NK-92 (cell line): ENCODE measurements around the gene UVRAG.

Experiments
- DNase-seq: peaks from one replicate; lab custom pipeline; 2025; ENCODE audit not compliant: unreplicated experiment; lab: John Stamatoyannopoulos, UW

Gene UVRAG

GRCh38 chr11:75996523-75997442, 181.8 kb downstream of the UVRAG start:
- DNase-seq = no peak

- no peak for DNase-seq
These were observed 189.4 kb downstream of the UVRAG start for GRCh38 chr11:76004400-76004799.

- DNase-seq = no peak
These were observed 190.7 kb downstream of the UVRAG start for GRCh38 chr11:76005756-76006155.

GRCh38 chr11:76007166-76007565, 192.2 kb downstream of the UVRAG start:
- no peak for DNase-seq

- no peak for DNase-seq
These were observed 193.5 kb downstream of the UVRAG start for GRCh38 chr11:76008474-76008873.

- no peak for DNase-seq
These were observed 195.0 kb downstream of the UVRAG start for GRCh38 chr11:76010051-76010450.

- no peak for DNase-seq
These were observed 198.5 kb downstream of the UVRAG start for GRCh38 chr11:76013526-76013925.

- no peak for DNase-seq
These were observed 208.4 kb downstream of the UVRAG start for GRCh38 chr11:76023236-76024068.

GRCh38 chr11:76025068-76025467, 210.1 kb downstream of the UVRAG start:
- DNase-seq = no peak

GRCh38 chr11:76025817-76026216, 210.8 kb downstream of the UVRAG start:
- no peak for DNase-seq

GRCh38 chr11:76026281-76026680, 211.3 kb downstream of the UVRAG start:
- DNase-seq = no peak

GRCh38 chr11:76026862-76027261, 211.9 kb downstream of the UVRAG start:
- DNase-seq = no peak

GRCh38 chr11:76030286-76030685, 215.3 kb downstream of the UVRAG start:
- DNase-seq = no peak

- no peak for DNase-seq
These were observed 216.1 kb downstream of the UVRAG start for GRCh38 chr11:76030968-76031590.

GRCh38 chr11:76033699-76034098, 218.7 kb downstream of the UVRAG start:
- no peak for DNase-seq

- no peak for DNase-seq
These were observed 220.0 kb downstream of the UVRAG start for GRCh38 chr11:76035020-76035419.

- no peak for DNase-seq
These were observed 223.6 kb downstream of the UVRAG start for GRCh38 chr11:76038608-76039007.

GRCh38 chr11:76041208-76041607, 226.2 kb downstream of the UVRAG start:
- DNase-seq = no peak

- no peak for DNase-seq
These were observed 229.8 kb downstream of the UVRAG start for GRCh38 chr11:76044750-76045320.

GRCh38 chr11:76047231-76047630, 232.2 kb downstream of the UVRAG start:
- DNase-seq = no peak

GRCh38 chr11:76047766-76048165, 232.8 kb downstream of the UVRAG start:
- DNase-seq = no peak
